ENCODE results near the gene PDE4A. TPM values are rescaled to one million over a fixed set of nuclear protein-coding genes. Genes with fewer than 3 reads are reported as not detected.
A peak's percentile ranks its signal among the peaks of the same experiment; 100 is the strongest.

The PDE4A gene
- total and polyA plus RNA-seq, 2 donors = 0.24 to 4.8 TPM

DNA sequence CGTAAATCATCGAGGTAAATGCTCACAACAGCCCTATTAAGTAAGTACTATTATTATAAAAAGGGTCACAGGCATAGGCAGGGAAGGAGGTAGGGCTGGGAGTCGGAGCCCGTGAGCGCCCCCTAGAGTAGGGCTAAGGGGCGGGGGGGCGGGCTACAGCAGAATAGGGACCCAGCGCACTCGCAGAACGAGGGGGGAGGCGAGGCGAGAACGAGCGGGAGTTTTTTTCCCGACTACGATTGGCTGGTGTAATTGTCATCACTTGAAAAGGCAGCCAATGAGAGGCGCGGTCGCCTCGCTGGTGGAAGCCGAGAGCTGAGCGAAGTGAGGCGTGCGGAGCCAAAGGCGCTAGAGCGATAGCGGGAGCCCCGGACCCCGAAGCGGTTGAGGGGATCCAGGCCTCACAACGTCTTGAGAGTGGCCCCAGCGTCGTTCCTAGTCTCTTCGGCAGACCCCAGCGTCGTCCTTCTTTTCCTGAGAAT lies 58.6 kb downstream of the PDE4A start:
- 6% methylated on average over 36 of the region's 36 CpGs for WGBS
- peaks cover 5 to 21% of the 10 kb centered on the region in 2 donors for H3K4me1 ChIP-seq (ENCODE audit: control insufficient read depth in 2 of 2, insufficient read depth in 2 of 2, low read length in 2 of 2)
- peak; percentile 75 to 95 (median 83) for DNase-seq (ENCODE audit: low read depth in 6 of 9, low spot score in 9 of 9)
- no peaks in the 10 kb centered on the region for H3K9me3 ChIP-seq (ENCODE audit: control insufficient read depth in 2 of 2, insufficient read depth in 1 of 2, low read length in 1 of 2)
- peaks cover 0 to 3% of the 10 kb centered on the region in 2 donors for H3K27me3 ChIP-seq (ENCODE audit: control insufficient read depth in 2 of 2, insufficient read depth in 1 of 2, low read length in 1 of 2)
- H3K36me3 ChIP-seq (ENCODE audit: control insufficient read depth in 2 of 2, insufficient read depth in 2 of 2, low read length in 1 of 2) = no peaks in the 10 kb centered on the region
- no peak overlapping the region for H3K27ac ChIP-seq (ENCODE audit: low read depth in 1 of 2, low read length in 1 of 2)
- peak overlapping the region; percentile 7 to 10 for H3K4me3 ChIP-seq (ENCODE audit: low read length in 2 of 2)

GRCh38 chr19:10486551-10486950 lies 66.2 kb downstream of the PDE4A start:
- 97% methylated on average over 13 of the region's 13 CpGs for WGBS
- no peaks in the 10 kb centered on the region for H3K9me3 ChIP-seq (ENCODE audit: control insufficient read depth in 2 of 2, insufficient read depth in 1 of 2, low read length in 1 of 2)
- no peak overlapping the region for H3K27ac ChIP-seq (ENCODE audit: low read depth in 1 of 2, low read length in 1 of 2)
- DNase-seq (ENCODE audit: low read depth in 6 of 9, low spot score in 9 of 9) = no peak
- no peaks in the 10 kb centered on the region for H3K27me3 ChIP-seq (ENCODE audit: control insufficient read depth in 2 of 2, insufficient read depth in 1 of 2, low read length in 1 of 2)
- no peaks in the 10 kb centered on the region for H3K4me1 ChIP-seq (ENCODE audit: control insufficient read depth in 2 of 2, insufficient read depth in 2 of 2, low read length in 2 of 2)
- H3K36me3 ChIP-seq (ENCODE audit: control insufficient read depth in 2 of 2, insufficient read depth in 2 of 2, low read length in 1 of 2) = peaks cover 41 to 56% of the 10 kb centered on the region in 2 donors
- no peak overlapping the region for H3K4me3 ChIP-seq (ENCODE audit: low read length in 2 of 2)

- Histone ChIP-seq H3K36me3 (ENCODE audit: control insufficient read depth in 2 of 2, insufficient read depth in 2 of 2, low read length in 1 of 2) (peaks cover 52 to 66% of the 10 kb centered on the region in 2 donors), H3K27me3 (ENCODE audit: control insufficient read depth in 2 of 2, insufficient read depth in 1 of 2, low read length in 1 of 2) (no peaks in the 10 kb centered on the region), H3K27ac (ENCODE audit: low read depth in 1 of 2, low read length in 1 of 2) (peak overlapping the region in 1 of 2 donors; percentile 8), H3K9me3 (ENCODE audit: control insufficient read depth in 2 of 2, insufficient read depth in 1 of 2, low read length in 1 of 2) (no peaks in the 10 kb centered on the region), H3K4me1 (ENCODE audit: control insufficient read depth in 2 of 2, insufficient read depth in 2 of 2, low read length in 2 of 2) (no peaks in the 10 kb centered on the region), H3K4me3 (ENCODE audit: low read length in 2 of 2) (no peak overlapping the region)
- DNase-seq (ENCODE audit: low read depth in 6 of 9, low spot score in 9 of 9) = no peak
- 98% methylated on average over 43 of the region's 43 CpGs for WGBS
Observed at GRCh38 chr19:10491472-10492047, 71.2 kb downstream of the PDE4A start.

DNA sequence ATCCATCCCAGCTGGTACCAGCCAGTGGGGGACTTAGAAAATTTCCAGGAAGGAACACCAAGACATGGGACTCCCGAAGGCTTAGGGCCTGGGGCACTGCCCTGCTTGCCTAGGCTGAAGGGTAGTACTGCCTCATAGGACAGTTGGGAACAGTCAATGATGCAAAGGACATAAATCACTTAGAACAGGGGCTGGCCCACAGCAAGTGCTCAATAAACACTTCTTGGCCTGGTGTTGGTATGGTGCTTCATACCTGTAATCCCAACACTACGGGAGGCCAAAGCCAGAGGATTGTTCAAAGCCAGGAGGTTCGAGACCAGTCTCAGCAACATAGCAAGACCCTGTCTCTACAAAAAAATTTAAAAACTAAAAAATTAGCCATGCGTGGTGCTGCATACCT lies 77.0 kb downstream of the PDE4A start:
- Histone ChIP-seq H3K27ac (ENCODE audit: low read depth in 1 of 2, low read length in 1 of 2) (no peak overlapping the region), H3K4me3 (ENCODE audit: low read length in 2 of 2) (no peak overlapping the region), H3K4me1 (ENCODE audit: control insufficient read depth in 2 of 2, insufficient read depth in 2 of 2, low read length in 2 of 2) (peaks cover 7 to 9% of the 10 kb centered on the region in 2 donors), H3K27me3 (ENCODE audit: control insufficient read depth in 2 of 2, insufficient read depth in 1 of 2, low read length in 1 of 2) (no peaks in the 10 kb centered on the region), H3K9me3 (ENCODE audit: control insufficient read depth in 2 of 2, insufficient read depth in 1 of 2, low read length in 1 of 2) (no peaks in the 10 kb centered on the region), H3K36me3 (ENCODE audit: control insufficient read depth in 2 of 2, insufficient read depth in 2 of 2, low read length in 1 of 2) (peaks cover 34 to 50% of the 10 kb centered on the region in 2 donors)
- 98% methylated on average over 4 of the region's 4 CpGs for WGBS
- DNase-seq (ENCODE audit: low read depth in 6 of 9, low spot score in 9 of 9) = no peak

DNA sequence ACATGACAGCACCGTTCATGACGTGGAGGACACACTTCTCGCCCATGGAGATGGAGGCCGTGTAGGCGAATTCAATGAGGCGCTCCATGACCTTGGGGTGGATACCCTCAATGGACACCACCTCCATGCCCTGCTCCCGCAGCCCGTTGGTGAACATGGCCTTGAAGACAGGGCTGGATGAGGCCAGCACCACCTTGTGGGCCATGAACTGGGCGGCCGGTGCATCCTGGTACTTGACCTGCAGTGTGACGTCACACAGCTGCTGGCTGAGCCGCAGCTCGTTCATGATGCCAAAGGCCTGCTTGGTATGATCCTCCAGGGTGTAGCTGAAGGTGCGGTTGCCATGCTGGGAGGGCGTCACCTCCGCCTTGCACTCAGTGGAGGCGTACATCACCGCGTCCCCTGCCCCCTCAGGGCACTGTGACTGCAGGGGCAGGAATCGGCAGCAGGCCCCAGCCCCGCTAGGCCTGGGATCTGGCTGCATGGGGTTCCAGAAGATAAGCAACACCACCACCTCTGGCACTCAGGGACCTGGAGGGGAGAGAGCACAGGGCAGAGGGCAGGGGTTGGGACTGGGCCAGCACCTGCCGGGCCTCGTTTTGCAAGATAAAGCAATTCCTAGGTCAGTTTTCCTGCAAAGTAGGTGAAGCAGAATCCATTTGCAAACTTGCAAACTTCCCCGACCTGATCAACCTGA lies 79.4 kb downstream of the PDE4A start:
- Histone ChIP-seq H3K4me1 (ENCODE audit: control insufficient read depth in 2 of 2, insufficient read depth in 2 of 2, low read length in 2 of 2) (peaks cover 7 to 14% of the 10 kb centered on the region in 2 donors), H3K27me3 (ENCODE audit: control insufficient read depth in 2 of 2, insufficient read depth in 1 of 2, low read length in 1 of 2) (peaks cover 0 to 7% of the 10 kb centered on the region in 2 donors), H3K4me3 (ENCODE audit: low read length in 2 of 2) (no peak overlapping the region), H3K27ac (ENCODE audit: low read depth in 1 of 2, low read length in 1 of 2) (no peak overlapping the region), H3K9me3 (ENCODE audit: control insufficient read depth in 2 of 2, insufficient read depth in 1 of 2, low read length in 1 of 2) (no peaks in the 10 kb centered on the region), H3K36me3 (ENCODE audit: control insufficient read depth in 2 of 2, insufficient read depth in 2 of 2, low read length in 1 of 2) (peaks cover 25 to 45% of the 10 kb centered on the region in 2 donors)
- 97% methylated on average over 24 of the region's 24 CpGs for WGBS
- DNase-seq (ENCODE audit: low read depth in 6 of 9, low spot score in 9 of 9) = no peak

DNA sequence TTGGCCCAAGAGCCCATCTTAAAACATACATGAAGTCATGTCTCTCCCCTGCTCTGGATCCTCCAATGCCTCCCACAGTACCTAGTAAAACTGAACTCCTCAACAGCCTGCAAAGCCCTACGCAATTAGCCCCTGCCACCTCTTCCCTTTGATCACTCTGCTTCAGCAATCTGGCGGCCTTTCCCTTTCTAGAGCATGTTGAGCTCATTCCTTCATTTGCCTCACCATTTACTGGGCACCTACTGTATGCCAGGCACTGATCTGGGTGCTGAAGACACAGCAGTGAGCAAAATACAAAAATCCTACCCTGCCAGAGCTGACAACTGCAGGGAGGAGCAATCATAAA lies 79.9 kb downstream of the PDE4A start:
- WGBS = 97% methylated on average over 2 of the region's 2 CpGs
- Histone ChIP-seq H3K9me3 (ENCODE audit: control insufficient read depth in 2 of 2, insufficient read depth in 1 of 2, low read length in 1 of 2) (no peaks in the 10 kb centered on the region), H3K36me3 (ENCODE audit: control insufficient read depth in 2 of 2, insufficient read depth in 2 of 2, low read length in 1 of 2) (peaks cover 22 to 40% of the 10 kb centered on the region in 2 donors), H3K27ac (ENCODE audit: low read depth in 1 of 2, low read length in 1 of 2) (no peak overlapping the region), H3K27me3 (ENCODE audit: control insufficient read depth in 2 of 2, insufficient read depth in 1 of 2, low read length in 1 of 2) (peaks cover 0 to 7% of the 10 kb centered on the region in 2 donors), H3K4me1 (ENCODE audit: control insufficient read depth in 2 of 2, insufficient read depth in 2 of 2, low read length in 2 of 2) (peaks cover 7 to 14% of the 10 kb centered on the region in 2 donors), H3K4me3 (ENCODE audit: low read length in 2 of 2) (no peak overlapping the region)
- DNase-seq (ENCODE audit: low read depth in 6 of 9, low spot score in 9 of 9) = no peak

GRCh38 chr19:10501971-10502523 lies 81.7 kb downstream of the PDE4A start:
- 2% methylated on average over 35 of the region's 35 CpGs for WGBS
- peak in 1 of 9 donors; percentile 37 for DNase-seq (ENCODE audit: low read depth in 6 of 9, low spot score in 9 of 9)
- peaks cover 0 to 7% of the 10 kb centered on the region in 2 donors for H3K27me3 ChIP-seq (ENCODE audit: control insufficient read depth in 2 of 2, insufficient read depth in 1 of 2, low read length in 1 of 2)
- H3K9me3 ChIP-seq (ENCODE audit: control insufficient read depth in 2 of 2, insufficient read depth in 1 of 2, low read length in 1 of 2) = no peaks in the 10 kb centered on the region
- H3K4me3 ChIP-seq (ENCODE audit: low read length in 2 of 2) = peak overlapping the region; percentile 87 to 98
- peak overlapping the region; percentile 44 to 90 for H3K27ac ChIP-seq (ENCODE audit: low read depth in 1 of 2, low read length in 1 of 2)
- H3K36me3 ChIP-seq (ENCODE audit: control insufficient read depth in 2 of 2, insufficient read depth in 2 of 2, low read length in 1 of 2) = peaks cover 20 to 26% of the 10 kb centered on the region in 2 donors
- peaks cover 7 to 14% of the 10 kb centered on the region in 2 donors for H3K4me1 ChIP-seq (ENCODE audit: control insufficient read depth in 2 of 2, insufficient read depth in 2 of 2, low read length in 2 of 2)

GRCh38 chr19:10502524-10503001 lies 82.2 kb downstream of the PDE4A start:
- peak overlapping the region; percentile 65 to 90 for H3K27ac ChIP-seq (ENCODE audit: low read depth in 1 of 2, low read length in 1 of 2)
- H3K4me3 ChIP-seq (ENCODE audit: low read length in 2 of 2) = peak overlapping the region; percentile 87 to 98
- peaks cover 0 to 7% of the 10 kb centered on the region in 2 donors for H3K27me3 ChIP-seq (ENCODE audit: control insufficient read depth in 2 of 2, insufficient read depth in 1 of 2, low read length in 1 of 2)
- DNase-seq (ENCODE audit: low read depth in 6 of 9, low spot score in 9 of 9) = peak in 7 of 9 donors; percentile 44 to 90 (median 74)
- WGBS = under 1% methylated on average over 65 of the region's 65 CpGs
- H3K4me1 ChIP-seq (ENCODE audit: control insufficient read depth in 2 of 2, insufficient read depth in 2 of 2, low read length in 2 of 2) = peaks cover 7 to 14% of the 10 kb centered on the region in 2 donors
- no peaks in the 10 kb centered on the region for H3K9me3 ChIP-seq (ENCODE audit: control insufficient read depth in 2 of 2, insufficient read depth in 1 of 2, low read length in 1 of 2)
- peaks cover 15 to 21% of the 10 kb centered on the region in 2 donors for H3K36me3 ChIP-seq (ENCODE audit: control insufficient read depth in 2 of 2, insufficient read depth in 2 of 2, low read length in 1 of 2)

Data from thymus (tissue), 11 donors.